Adipocyte (in vitro differentiated cells): ENCODE measurements around the gene ZMYND12.
A peak's percentile ranks its signal among the peaks of the same experiment; 100 is the strongest.

Experiments used
- DNase-seq: peaks from one replicate; pipeline ENCODE4 v3.0.0-alpha.2; 2015; ENCODE audit warnings: low read depth
- H3K27me3 ChIP-seq: replicated peaks from 2 replicates; pipeline ENCODE4 v1.7.0; 2013; ENCODE audit warnings: mild to moderate bottlenecking, low read length, moderate library complexity; ENCODE audit not compliant: control insufficient read depth, insufficient read depth
- H3K36me3 ChIP-seq: 2 replicates; pipeline ENCODE4 v1.7.0; 2013; ENCODE audit warnings: low read length, mild to moderate bottlenecking, moderate library complexity; ENCODE audit not compliant: control insufficient read depth, insufficient read depth, severe bottlenecking
- H3K4me1 ChIP-seq: 2 replicates; pipeline ENCODE4 v1.7.0; 2013; ENCODE audit warnings: mild to moderate bottlenecking, low read length, moderate library complexity; ENCODE audit not compliant: control insufficient read depth, insufficient read depth
- H3K4me3 ChIP-seq: 2 replicates; pipeline ENCODE4 v1.7.0; 2013; ENCODE audit warnings: mild to moderate bottlenecking, low read length, moderate library complexity
- H3K9ac ChIP-seq: 2 replicates; pipeline ENCODE4 v1.7.0; 2013; ENCODE audit warnings: mild to moderate bottlenecking, low read length, moderate library complexity
- H3K9me3 ChIP-seq: 2 replicates; pipeline ENCODE4 v1.7.0; 2013; ENCODE audit warnings: mild to moderate bottlenecking, low read length, moderate library complexity; ENCODE audit not compliant: control insufficient read depth

ZMYND12 gene

DNA sequence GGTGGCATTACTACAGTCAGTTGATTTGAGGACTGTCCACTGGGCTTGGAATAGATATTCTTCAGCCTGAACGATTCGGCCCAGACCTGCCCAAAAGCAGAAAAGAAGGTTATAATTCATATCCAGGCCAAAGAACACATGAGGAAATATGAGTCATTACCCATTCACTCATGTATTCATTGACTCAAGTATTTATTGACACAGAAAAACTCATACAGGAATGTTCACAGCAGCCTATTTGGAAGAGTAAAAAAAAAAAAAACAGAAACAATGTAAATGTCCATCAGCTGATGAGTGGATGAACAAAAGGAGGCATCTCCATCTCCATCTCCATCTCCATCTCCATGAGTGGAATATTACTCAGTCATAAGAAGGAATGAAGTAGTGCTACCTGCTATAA lies 15.9 kb downstream of the ZMYND12 start:
- no peak overlapping the region for H3K9ac ChIP-seq
- no peaks in the 10 kb centered on the region for H3K27me3 ChIP-seq
- peak; percentile 45 for DNase-seq
- no peaks in the 10 kb centered on the region for H3K9me3 ChIP-seq
- H3K4me3 ChIP-seq = no peak overlapping the region
- H3K36me3 ChIP-seq = no peaks in the 10 kb centered on the region
- peaks cover 10% of the 10 kb centered on the region for H3K4me1 ChIP-seq

DNA sequence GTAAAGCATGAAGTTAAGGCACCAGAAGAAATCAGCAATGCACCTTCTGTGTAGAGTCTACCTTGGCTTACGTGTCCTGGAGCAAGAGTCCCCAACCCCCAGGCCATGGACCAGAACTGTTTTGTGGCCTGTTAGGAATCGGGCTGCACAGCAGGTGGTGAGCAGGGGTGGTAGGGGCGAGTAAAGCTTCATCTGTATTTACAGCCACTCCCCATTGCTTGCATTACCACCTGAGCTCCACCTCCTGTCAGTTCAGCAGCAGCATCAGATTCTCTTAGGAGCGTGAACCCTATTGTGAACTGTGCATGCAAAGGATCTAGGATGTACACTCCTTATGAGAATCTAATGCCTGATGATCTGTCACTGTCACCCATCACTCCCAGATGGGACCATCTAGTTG lies 21.5 kb downstream of the ZMYND12 start:
- no peak overlapping the region for H3K9ac ChIP-seq
- H3K36me3 ChIP-seq = no peaks in the 10 kb centered on the region
- H3K27me3 ChIP-seq = no peaks in the 10 kb centered on the region
- no peaks in the 10 kb centered on the region for H3K9me3 ChIP-seq
- no peak for DNase-seq
- peaks cover 22% of the 10 kb centered on the region for H3K4me1 ChIP-seq
- H3K4me3 ChIP-seq = no peak overlapping the region

DNA sequence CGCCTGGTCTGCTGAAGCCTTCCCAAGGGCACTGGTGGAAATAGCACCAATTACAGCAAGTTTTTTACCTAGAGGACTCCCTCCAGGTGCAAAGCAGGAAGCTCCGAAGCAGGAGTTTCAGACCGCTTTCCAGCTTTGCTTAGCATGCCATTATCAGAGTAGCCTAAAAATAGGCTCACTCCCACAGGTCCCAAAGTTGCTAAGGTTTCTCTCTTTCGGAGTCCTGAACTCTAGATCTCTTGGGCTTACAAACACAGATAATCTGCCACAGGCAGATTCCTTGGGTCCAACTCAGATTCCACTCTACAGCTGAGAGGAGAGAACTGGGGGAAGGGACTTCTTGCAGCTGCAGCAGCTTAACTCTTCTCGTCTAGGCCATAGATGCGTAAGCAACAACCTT lies 22.5 kb downstream of the ZMYND12 start:
- no peaks in the 10 kb centered on the region for H3K9me3 ChIP-seq

GRCh38 chr1:42432714-42433113 lies 23.1 kb downstream of the ZMYND12 start:
- no peaks in the 10 kb centered on the region for H3K27me3 ChIP-seq
- no peaks in the 10 kb centered on the region for H3K9me3 ChIP-seq
- H3K9ac ChIP-seq = no peak overlapping the region
- no peaks in the 10 kb centered on the region for H3K36me3 ChIP-seq
- DNase-seq = no peak
- no peak overlapping the region for H3K4me3 ChIP-seq
- peaks cover 24% of the 10 kb centered on the region for H3K4me1 ChIP-seq

More for the DNA sequence above, 22.5 kb downstream of the ZMYND12 start:
- peaks cover 24% of the 10 kb centered on the region for H3K4me1 ChIP-seq
- H3K9ac ChIP-seq = no peak overlapping the region
- no peak overlapping the region for H3K4me3 ChIP-seq
- no peaks in the 10 kb centered on the region for H3K27me3 ChIP-seq
- DNase-seq = no peak
- no peaks in the 10 kb centered on the region for H3K36me3 ChIP-seq

GRCh38 chr1:42431514-42431913 lies 24.3 kb downstream of the ZMYND12 start:
- no peaks in the 10 kb centered on the region for H3K27me3 ChIP-seq
- no peak overlapping the region for H3K4me3 ChIP-seq
- DNase-seq = no peak
- no peaks in the 10 kb centered on the region for H3K9me3 ChIP-seq
- peaks cover 24% of the 10 kb centered on the region for H3K4me1 ChIP-seq
- no peaks in the 10 kb centered on the region for H3K36me3 ChIP-seq
- H3K9ac ChIP-seq = no peak overlapping the region

- no peaks in the 10 kb centered on the region for H3K27me3 ChIP-seq
- H3K9ac ChIP-seq = no peak overlapping the region
- H3K4me1 ChIP-seq = peaks cover 24% of the 10 kb centered on the region
- no peaks in the 10 kb centered on the region for H3K36me3 ChIP-seq
- DNase-seq = no peak
- no peaks in the 10 kb centered on the region for H3K9me3 ChIP-seq
- no peak overlapping the region for H3K4me3 ChIP-seq
These were observed 25.3 kb downstream of the ZMYND12 start for GRCh38 chr1:42430286-42431135.

DNA sequence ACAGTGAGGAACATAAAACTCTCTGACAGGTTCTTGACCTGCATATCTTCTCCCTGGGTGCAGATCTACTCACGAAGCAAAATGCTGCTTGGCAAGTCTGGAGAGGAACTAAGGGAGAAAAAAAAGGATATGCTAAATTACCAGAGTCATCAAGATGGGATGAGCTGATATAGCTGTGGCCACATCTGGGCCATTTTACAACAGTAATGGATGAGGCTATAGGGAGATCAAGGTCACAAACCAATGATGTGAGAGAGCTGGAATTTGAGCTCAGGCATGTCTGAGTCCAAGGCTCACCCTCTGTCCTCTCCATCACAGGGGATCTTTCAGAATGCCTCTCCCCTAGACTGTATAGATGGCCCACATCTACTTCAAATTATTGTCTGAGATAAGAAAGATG lies 26.2 kb downstream of the ZMYND12 start:
- no peaks in the 10 kb centered on the region for H3K36me3 ChIP-seq
- H3K4me1 ChIP-seq = peaks cover 27% of the 10 kb centered on the region
- H3K4me3 ChIP-seq = no peak overlapping the region
- no peak overlapping the region for H3K9ac ChIP-seq
- no peak for DNase-seq
- H3K27me3 ChIP-seq = no peaks in the 10 kb centered on the region
- no peaks in the 10 kb centered on the region for H3K9me3 ChIP-seq

- Histone ChIP-seq H3K9ac (no peak overlapping the region), H3K27me3 (no peaks in the 10 kb centered on the region), H3K36me3 (no peaks in the 10 kb centered on the region), H3K4me3 (no peak overlapping the region), H3K9me3 (no peaks in the 10 kb centered on the region), H3K4me1 (peaks cover 43% of the 10 kb centered on the region)
- DNase-seq = no peak
These were observed 28.6 kb downstream of the ZMYND12 start for GRCh38 chr1:42427240-42427639.

DNA sequence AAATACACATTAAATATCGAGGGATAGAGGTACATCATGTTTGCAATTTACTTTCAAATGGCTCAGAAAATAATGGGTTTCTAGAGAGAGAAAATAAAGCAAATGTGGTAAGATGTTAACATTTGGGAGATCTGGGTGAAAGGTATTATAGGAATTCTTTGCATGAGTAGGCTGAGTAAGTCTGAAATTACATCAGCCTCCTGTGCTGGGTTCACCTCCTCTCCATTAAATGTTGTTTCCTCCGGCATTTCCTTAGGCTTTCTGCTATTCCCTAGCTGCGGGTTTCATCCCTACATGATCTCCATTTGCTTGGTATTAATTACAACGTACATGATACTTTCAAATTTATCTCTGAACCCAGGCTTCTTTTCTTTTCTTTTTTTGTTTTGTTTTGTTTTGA lies 31.6 kb downstream of the ZMYND12 start:
- DNase-seq = peak; percentile 31
- H3K4me1 ChIP-seq = peaks cover 38% of the 10 kb centered on the region
- no peak overlapping the region for H3K9ac ChIP-seq
- no peaks in the 10 kb centered on the region for H3K27me3 ChIP-seq
- no peaks in the 10 kb centered on the region for H3K36me3 ChIP-seq
- H3K4me3 ChIP-seq = peak overlapping the region; percentile 25
- no peaks in the 10 kb centered on the region for H3K9me3 ChIP-seq

DNA sequence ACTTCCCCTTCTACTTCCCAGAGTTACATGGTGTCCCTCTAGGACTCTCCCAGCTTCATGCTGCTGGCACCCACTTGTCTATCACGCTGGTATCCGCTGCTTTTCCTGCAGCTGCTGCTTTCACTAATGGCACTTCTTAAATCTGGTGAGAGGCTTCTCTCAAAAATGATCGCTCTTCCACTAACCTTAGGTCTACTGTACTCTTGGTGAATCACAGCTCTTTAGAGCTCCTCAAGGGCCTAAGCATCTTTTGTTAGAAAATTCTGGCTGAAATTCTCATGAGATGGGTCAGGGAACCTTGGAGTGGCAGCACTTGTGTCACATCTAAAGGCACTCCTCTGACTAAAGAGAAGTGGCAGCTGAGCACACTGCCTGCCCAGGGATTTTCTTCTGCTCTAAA lies 32.1 kb downstream of the ZMYND12 start:
- no peak for DNase-seq
- no peak overlapping the region for H3K4me3 ChIP-seq
- no peaks in the 10 kb centered on the region for H3K27me3 ChIP-seq
- H3K9me3 ChIP-seq = no peaks in the 10 kb centered on the region
- H3K4me1 ChIP-seq = peaks cover 38% of the 10 kb centered on the region
- H3K36me3 ChIP-seq = no peaks in the 10 kb centered on the region
- no peak overlapping the region for H3K9ac ChIP-seq

GRCh38 chr1:42422737-42423136 lies 33.1 kb downstream of the ZMYND12 start:
- Histone ChIP-seq H3K27me3 (no peaks in the 10 kb centered on the region), H3K36me3 (no peaks in the 10 kb centered on the region), H3K9me3 (no peaks in the 10 kb centered on the region), H3K9ac (no peak overlapping the region), H3K4me3 (no peak overlapping the region), H3K4me1 (peaks cover 38% of the 10 kb centered on the region)
- DNase-seq = no peak
